ENCODE measurements around the gene SPRR2B.
"Not testable (repeated sequence)": the region's sequence is repeated elsewhere in the genome, so short reads cannot be mapped to it uniquely, and the experiment has no call there.

Gene SPRR2B

DNA sequence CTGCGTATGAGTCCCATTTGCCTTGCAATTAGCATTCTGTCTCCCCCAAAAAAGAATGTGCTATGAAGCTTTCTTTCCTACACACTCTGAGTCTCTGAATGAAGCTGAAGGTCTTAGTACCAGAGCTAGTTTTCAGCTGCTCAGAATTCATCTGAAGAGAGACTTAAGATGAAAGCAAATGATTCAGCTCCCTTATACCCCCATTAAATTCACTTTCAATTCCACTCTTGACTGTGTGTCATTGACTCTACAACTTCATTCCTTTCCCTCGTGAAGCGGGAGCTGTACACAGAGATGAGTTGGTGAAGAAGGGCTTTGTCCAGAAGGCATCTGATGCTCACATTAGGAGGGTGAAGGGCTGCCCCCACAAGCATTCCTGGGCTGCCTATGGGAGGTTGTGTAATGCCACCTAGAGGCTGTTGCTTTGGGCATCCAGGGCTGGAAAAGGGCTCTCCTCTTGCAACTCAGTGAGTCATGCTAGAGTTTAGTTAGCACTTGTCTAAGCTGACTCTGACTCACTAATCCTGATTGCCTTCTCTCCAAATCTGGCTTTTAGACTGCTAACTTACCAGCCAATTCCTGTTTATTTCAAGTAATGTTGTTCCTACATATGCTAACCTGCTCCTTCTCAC lies 38.6 kb downstream of the SPRR2B start:
- DNase-seq (ENCODE audit: low spot score), result no peak

DNA sequence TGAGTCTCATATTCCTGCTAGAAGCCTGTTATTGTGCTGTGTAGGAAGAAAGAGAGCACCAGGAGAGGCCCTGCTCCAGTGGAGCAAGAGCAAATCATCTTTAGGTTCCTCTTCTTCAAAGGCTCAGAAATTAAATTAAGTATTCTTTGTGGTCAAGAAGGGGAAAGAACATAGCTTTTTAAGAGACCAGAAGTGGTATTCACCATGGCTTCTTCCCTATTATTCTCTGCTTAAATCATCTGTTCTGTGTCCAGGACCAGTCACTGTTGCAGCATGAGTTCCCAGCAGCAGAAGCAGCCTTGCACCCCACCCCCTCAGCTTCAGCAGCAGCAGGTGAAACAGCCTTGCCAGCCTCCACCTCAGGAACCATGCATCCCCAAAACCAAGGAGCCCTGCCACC lies 39.3 kb downstream of the SPRR2B start:
- no peak for DNase-seq (ENCODE audit: low spot score)

- no peak for DNase-seq (ENCODE audit: low spot score)
Observed at GRCh38 chr1:153030895-153031294, 40.5 kb downstream of the SPRR2B start, which contains the start of gene SPRR1B. SPRR1B (plus strand) TSS chr1:153031203; CDS start chr1:153032346, 1,143 bp downstream.

DNA sequence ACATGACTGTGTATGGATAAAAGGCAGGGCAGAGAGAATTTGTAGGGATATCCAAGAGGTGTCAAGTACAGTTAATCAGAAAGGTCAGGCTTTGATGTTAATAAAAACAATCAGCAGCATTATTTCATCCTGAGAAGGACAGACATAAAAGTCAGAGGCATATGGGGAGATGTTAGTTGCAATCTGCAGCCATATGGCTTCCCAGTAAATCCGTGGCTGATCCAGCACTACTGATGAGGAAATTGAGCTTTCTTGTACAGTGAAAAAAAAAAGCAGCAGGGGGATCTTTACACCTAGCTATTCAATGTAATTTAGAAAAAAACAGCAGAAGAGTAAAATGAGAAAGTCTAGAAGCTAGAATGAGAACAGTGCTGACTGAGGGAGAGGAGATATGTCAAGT lies 42.6 kb downstream of the SPRR2B start:
- no peak for DNase-seq (ENCODE audit: low spot score)

DNA sequence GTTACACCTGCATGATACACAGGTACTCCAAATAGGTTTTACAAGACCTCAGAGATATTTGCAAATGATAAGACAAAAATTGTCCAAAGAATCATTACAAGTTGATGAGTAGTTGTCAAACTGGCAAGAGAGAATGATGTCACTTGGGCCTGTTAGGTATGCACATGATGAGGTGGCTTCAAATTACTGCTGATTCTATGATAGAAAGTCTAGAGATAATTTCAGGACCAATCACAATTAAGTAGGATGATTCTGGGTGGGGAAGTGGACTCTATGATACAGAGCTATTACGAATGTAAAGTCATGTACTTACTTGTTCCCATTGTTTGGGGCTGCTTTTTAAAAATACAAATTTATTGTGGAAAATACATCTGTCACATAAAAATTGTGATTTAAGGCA lies 45.6 kb downstream of the SPRR2B start:
- DNase-seq (ENCODE audit: low spot score), result no peak

DNA sequence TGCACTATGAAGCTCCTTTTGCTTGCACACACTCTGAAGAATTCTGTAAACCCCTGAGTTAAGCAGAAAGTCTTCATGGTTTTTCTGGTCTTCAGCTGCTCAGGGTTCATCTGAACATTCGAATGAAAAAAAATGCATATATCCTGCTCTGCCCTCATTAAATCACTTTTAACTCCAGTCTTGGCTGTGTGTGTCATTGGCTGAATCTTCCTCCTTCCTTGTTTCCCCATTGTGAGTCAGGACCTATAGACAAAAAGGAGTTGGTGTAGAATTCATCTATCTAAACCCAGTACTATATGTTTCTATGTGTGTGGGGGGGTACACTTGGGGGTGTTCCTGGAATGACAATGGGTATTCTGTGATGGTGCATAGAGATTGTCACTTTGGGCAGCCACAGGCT lies 47.0 kb downstream of the SPRR2B start:
- DNase-seq (ENCODE audit: low spot score), result no peak

DNA sequence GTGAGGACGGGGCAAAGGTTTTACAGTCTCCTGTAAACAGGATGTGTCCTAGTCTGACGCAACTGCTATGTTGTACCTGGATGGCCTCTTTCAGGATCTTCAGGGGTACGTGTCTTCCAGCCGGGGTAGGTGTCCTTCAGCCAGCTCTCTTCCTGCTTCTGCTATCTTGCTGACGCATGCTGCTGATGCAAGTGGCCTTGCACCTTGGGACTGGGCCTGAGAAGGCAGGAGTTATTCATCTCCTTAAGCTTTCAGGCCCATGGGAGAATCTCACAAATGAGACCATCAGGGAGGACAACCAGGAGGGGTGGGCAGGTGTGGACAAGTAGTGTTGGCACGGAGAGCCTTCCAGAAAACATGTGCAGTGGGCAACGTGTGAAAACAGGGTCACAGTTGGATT lies 48.3 kb downstream of the SPRR2B start:
- DNase-seq (ENCODE audit: low spot score), result no peak

- not testable (repeated sequence) for DNase-seq (ENCODE audit: low spot score)
Observed at GRCh38 chr1:153022340-153022739, 49.1 kb downstream of the SPRR2B start.

- DNase-seq (ENCODE audit: low spot score), result not testable (repeated sequence)
Observed at GRCh38 chr1:153021829-153022228, 49.6 kb downstream of the SPRR2B start.
